K562 (cell line): ENCODE data around the gene LIN28A. TPM values are rescaled to one million over a fixed set of nuclear protein-coding genes. Genes with fewer than 3 reads are reported as not detected.

Experiments used
- GTF2E2 ChIP-seq: fragments of 200-800 bp; sonication (Bioruptor generic); IDR thresholded peaks from 2 replicates; pipeline ENCODE4 v1.6.1; 2016; ENCODE audit warnings: missing genetic modification characterization, missing compliant biosample characterization
- HINFP ChIP-seq: fragments of 450-650 bp; conservative IDR thresholded peaks from 2 replicates; pipeline ENCODE4 v1.6.1; 2016; ENCODE audit warnings: missing genetic modification characterization, low read depth, mild to moderate bottlenecking, control low read depth, missing compliant biosample characterization
- PHF20 ChIP-seq: fragments of 450-650 bp; IDR thresholded peaks from 2 replicates; pipeline ENCODE4 v1.6.1; 2018; ENCODE audit not compliant: partially characterized antibody
- POLR2AphosphoS5 ChIP-seq: IDR thresholded peaks from 2 replicates; pipeline ENCODE4 v1.6.1; 2011; ENCODE audit warnings: mild to moderate bottlenecking, low read depth, low read length, moderate library complexity; ENCODE audit not compliant: control insufficient read depth, insufficient read depth
- REST ChIP-seq, 2 experiments: fragments of 450-650 bp; formaldehyde crosslinking in 1 of 2; IDR thresholded peaks; 2 replicates each; pipeline versions ENCODE4 v1.4.0 to v1.6.1; 2014 to 2020; ENCODE audit warnings: mild to moderate bottlenecking in 2 of 2, borderline replicate concordance in 1 of 2, low read depth in 1 of 2
- ZNF140 ChIP-seq: fragments of 250-450 bp; sonication (Bioruptor Pico); IDR thresholded peaks from 2 replicates; pipeline ENCODE4 v1.8.0; 2021; ENCODE audit warnings: moderate library complexity, mild to moderate bottlenecking, inconsistent platforms
- ZNF253 ChIP-seq: fragments of 250-450 bp; sonication (Bioruptor Pico); conservative IDR thresholded peaks from 2 replicates; pipeline ENCODE4 v1.6.1; 2021; ENCODE audit warnings: mild to moderate bottlenecking
- ZNF318 ChIP-seq, 2 experiments: fragments of 450-650 bp; IDR thresholded peaks; 2 replicates each; pipeline ENCODE4 v1.6.1; 2016; ENCODE audit warnings: mild to moderate bottlenecking in 2 of 2, borderline replicate concordance in 1 of 2, low read depth in 1 of 2, moderate library complexity in 1 of 2
- polyA plus RNA-seq, 8 experiments: library from polyadenylated mRNA; depleted of rRNA in 4 of 8; stranded (reverse) in 5 of 8; unstranded in 3 of 8; fragments of >200 nt; fragmentation: Nextera tagmentation in 2 of 8; fragmentation: Illumina TruSeq in 1 of 8; extraction: Ambion mirVana in 2 of 8; extraction: Trizol in 1 of 8; gene quantifications; 2 replicates each; pipeline versions ENCODE4 v1.2.1 to v1.2.3, GENCODE V29; 2011 to 2014; ENCODE audit warnings: inconsistent platforms in 1 of 8, missing spikeins in 1 of 8
- total RNA-seq, 7 experiments: library from RNA; depleted of rRNA in 6 of 7; stranded (reverse); fragments of >200 nt in 6 of 7; fragmentation: Illumina TruSeq in 2 of 7; extraction: Trizol in 2 of 7; gene quantifications; 2 replicates each; pipeline versions ENCODE4 v1.2.1 to v1.2.3, GENCODE V29; 2011 to 2021; ENCODE audit warnings: low replicate concordance in 1 of 7

The LIN28A gene
- total and polyA plus RNA-seq, 9 of the 15 experiments (the other 6 are each of a cell fraction or from before 2014, with no cell fraction given) = 0.80 to 5.4 (median 3.9) TPM

- no peak for TF ChIP-seq REST (IDR thresholded peaks at IDR 0.05; ENCODE audit: borderline replicate concordance)
- TF ChIP-seq REST (CRISPR knock-in tag; IDR thresholded peaks at IDR 0.05; ENCODE audit: low read depth) = no peak
- no peak for TF ChIP-seq POLR2AphosphoS5
- no peak for TF ChIP-seq ZNF140
- TF ChIP-seq HINFP = no peak
- no peak for TF ChIP-seq GTF2E2 (tag)
- TF ChIP-seq PHF20 = no peak
- TF ChIP-seq ZNF253 = no peak
- no peak for TF ChIP-seq ZNF318 (IDR thresholded peaks at IDR 0.05; ENCODE audit: borderline replicate concordance in 1 of 2, low read depth in 1 of 2)
Observed at GRCh38 chr1:26412180-26412840, 1.7 kb downstream of the LIN28A start (continued).
